Fibroblast of gingiva (primary cell): ENCODE results near the gene CNOT1.
"Not testable (repeated sequence)": the region's sequence is repeated elsewhere in the genome, so short reads cannot be mapped to it uniquely, and the experiment has no call there.

ENCODE experiments used
- DNase-seq: peaks from one replicate; pipeline ENCODE4 v3.0.0-alpha.2; 2011; ENCODE audit warnings: low read depth

Gene CNOT1

GRCh38 chr16:58638148-58639036 lies 8.8 kb upstream of the CNOT1 start:
- peak; percentile 91 for DNase-seq

GRCh38 chr16:58637021-58637420 lies 7.4 kb upstream of the CNOT1 start:
- DNase-seq, result not testable (repeated sequence)

GRCh38 chr16:58636466-58636865 lies 6.8 kb upstream of the CNOT1 start:
- DNase-seq, result no peak

GRCh38 chr16:58635502-58635901 lies 5.9 kb upstream of the CNOT1 start:
- no peak for DNase-seq

- DNase-seq, result no peak
These were observed 4.7 kb upstream of the CNOT1 start for GRCh38 chr16:58634265-58634802.

GRCh38 chr16:58628845-58629732 lies 537 bp downstream of the CNOT1 start:
- DNase-seq, result no peak

- no peak for DNase-seq
These were observed 5.4 kb downstream of the CNOT1 start for GRCh38 chr16:58624209-58624608.

GRCh38 chr16:58620396-58620795 lies 9.2 kb downstream of the CNOT1 start:
- DNase-seq, result no peak

- DNase-seq, result no peak
These were observed 14.3 kb downstream of the CNOT1 start for GRCh38 chr16:58615280-58615679.

- DNase-seq, result no peak
These were observed 14.8 kb downstream of the CNOT1 start for GRCh38 chr16:58614860-58615259.

GRCh38 chr16:58614212-58614611 lies 15.4 kb downstream of the CNOT1 start:
- DNase-seq, result peak; percentile 69

GRCh38 chr16:58612965-58613364 lies 16.7 kb downstream of the CNOT1 start:
- DNase-seq, result not testable (repeated sequence)

- no peak for DNase-seq
These were observed 21.0 kb downstream of the CNOT1 start for GRCh38 chr16:58608601-58609136.

GRCh38 chr16:58605562-58605961 lies 24.1 kb downstream of the CNOT1 start:
- no peak for DNase-seq

GRCh38 chr16:58591083-58591482 lies 38.5 kb downstream of the CNOT1 start:
- no peak for DNase-seq

- peak; percentile 84 for DNase-seq
These were observed 40.2 kb downstream of the CNOT1 start for GRCh38 chr16:58589326-58589905.

GRCh38 chr16:58588406-58588805 lies 41.2 kb downstream of the CNOT1 start:
- no peak for DNase-seq

GRCh38 chr16:58586340-58587030 lies 43.1 kb downstream of the CNOT1 start:
- no peak for DNase-seq

GRCh38 chr16:58584831-58585505 lies 44.7 kb downstream of the CNOT1 start:
- peak; percentile 57 for DNase-seq

GRCh38 chr16:58582971-58583765 lies 46.5 kb downstream of the CNOT1 start:
- DNase-seq, result peak; percentile 33
